Liver (tissue), 9 donors: ENCODE measurements around the gene MS4A15. TPM values are rescaled to one million over a fixed set of nuclear protein-coding genes. Genes with fewer than 3 reads are reported as not detected.

ENCODE experiments used
- DNase-seq: peaks from one replicate; pipeline ENCODE4 v3.0.0-alpha.2; 2017; ENCODE audit warnings: low spot score
- H3K27ac ChIP-seq, 2 donors: one replicate each; pipeline ENCODE4 v1.7.0; 2013; ENCODE audit warnings: inconsistent platforms in 2 of 2, low read length in 2 of 2, control low read depth in 1 of 2, low read depth in 1 of 2, mild to moderate bottlenecking in 1 of 2
- H3K27me3 ChIP-seq, 4 donors: one replicate each; pipeline versions ENCODE4 v1.6.1 to v1.7.0; 2013; ENCODE audit warnings: low read length in 3 of 4, inconsistent platforms in 1 of 4, mild to moderate bottlenecking in 1 of 4, moderate library complexity in 1 of 4; ENCODE audit not compliant: control insufficient read depth in 4 of 4, insufficient read depth in 4 of 4
- H3K36me3 ChIP-seq, 4 donors: one replicate each; pipeline versions ENCODE4 v1.6.1 to v1.7.0; 2013; ENCODE audit warnings: low read length in 3 of 4, mild to moderate bottlenecking in 3 of 4, low read depth in 1 of 4, moderate library complexity in 1 of 4; ENCODE audit not compliant: control insufficient read depth in 4 of 4, insufficient read depth in 3 of 4
- H3K4me1 ChIP-seq, 4 donors: one replicate each; pipeline versions ENCODE4 v1.6.1 to v1.7.0; 2013; ENCODE audit warnings: low read length in 3 of 4, mild to moderate bottlenecking in 3 of 4, moderate library complexity in 1 of 4; ENCODE audit not compliant: control insufficient read depth in 4 of 4, insufficient read depth in 4 of 4
- H3K4me3 ChIP-seq, 3 donors: one replicate each; pipeline versions ENCODE4 v1.6.1 to v1.7.0; 2013; ENCODE audit warnings: low read length in 3 of 3, control low read depth in 1 of 3, low read depth in 1 of 3, mild to moderate bottlenecking in 1 of 3
- H3K9ac ChIP-seq, 2 donors: one replicate each; pipeline ENCODE4 v1.7.0; 2013; ENCODE audit warnings: low read length in 2 of 2, mild to moderate bottlenecking in 2 of 2, moderate library complexity in 2 of 2, control low read depth in 1 of 2, low read depth in 1 of 2
- H3K9me3 ChIP-seq, 4 donors: one replicate each; pipeline versions ENCODE4 v1.6.1 to v1.7.0; 2013; ENCODE audit warnings: low read length in 3 of 4; ENCODE audit not compliant: control insufficient read depth in 4 of 4
- EGR1 ChIP-seq, 2 donors: IDR thresholded peaks; 2 replicates each; pipeline ENCODE4 v1.6.1; 2016 to 2018; ENCODE audit warnings: antibody characterized with exemption in 2 of 2, low read depth in 2 of 2
- FOXA1 ChIP-seq: IDR thresholded peaks from 2 replicates; pipeline ENCODE4 v1.6.1; 2016; ENCODE audit warnings: antibody characterized with exemption
- FOXA2 ChIP-seq: IDR thresholded peaks from 2 replicates; pipeline ENCODE4 v1.6.1; 2016; ENCODE audit warnings: antibody characterized with exemption
- GABPA ChIP-seq, 2 donors: IDR thresholded peaks in 1 of 2; conservative IDR thresholded peaks in 1 of 2; 2 replicates each; pipeline ENCODE4 v1.6.1; 2016; ENCODE audit warnings: antibody characterized with exemption in 2 of 2, mild to moderate bottlenecking in 1 of 2, moderate library complexity in 1 of 2
- HNF4A ChIP-seq, 2 donors: conservative IDR thresholded peaks; 2 replicates each; pipeline ENCODE4 v1.6.1; 2016; ENCODE audit warnings: antibody characterized with exemption in 2 of 2, mild to moderate bottlenecking in 2 of 2
- HNF4G ChIP-seq: IDR thresholded peaks from 2 replicates; pipeline ENCODE4 v1.6.1; 2016; ENCODE audit warnings: antibody characterized with exemption
- JUND ChIP-seq, 2 donors: IDR thresholded peaks; 2 replicates each; pipeline ENCODE4 v1.6.1; 2016; ENCODE audit warnings: antibody characterized with exemption in 2 of 2
- NR2F2 ChIP-seq: IDR thresholded peaks from 2 replicates; pipeline ENCODE4 v1.6.1; 2016; ENCODE audit warnings: antibody characterized with exemption
- RAD21 ChIP-seq, 2 donors: IDR thresholded peaks; 2 replicates each; pipeline ENCODE4 v1.6.1; 2016; ENCODE audit warnings: antibody characterized with exemption in 2 of 2, mild to moderate bottlenecking in 2 of 2
- RXRA ChIP-seq, 2 donors: IDR thresholded peaks; 2 replicates each; pipeline ENCODE4 v1.6.1; 2017 to 2018; ENCODE audit warnings: antibody characterized with exemption in 2 of 2, mild to moderate bottlenecking in 1 of 2
- SP1 ChIP-seq: IDR thresholded peaks from 2 replicates; pipeline ENCODE4 v1.6.1; 2018; ENCODE audit warnings: antibody characterized with exemption, mild to moderate bottlenecking
- TAF1 ChIP-seq: conservative IDR thresholded peaks from 2 replicates; pipeline ENCODE4 v1.6.1; 2016; ENCODE audit warnings: antibody characterized with exemption, mild to moderate bottlenecking
- YY1 ChIP-seq: IDR thresholded peaks from 2 replicates; pipeline ENCODE4 v1.6.1; 2016; ENCODE audit warnings: antibody characterized with exemption, mild to moderate bottlenecking
- WGBS: extraction: QIAGEN DNeasy Blood & Tissue Kit; methylation state at CpG from one replicate; pipeline ENCODE4 v1.1.7; 2013; 5-methylcytosine and 5-hydroxymethylcytosine counted together
- polyA plus RNA-seq, 2 donors: library from polyadenylated mRNA; stranded (reverse) in 1 of 2; unstranded in 1 of 2; fragments of 200-250 nt in 1 of 2; fragments of >200 nt in 1 of 2; fragmentation: Nextera tagmentation in 1 of 2; extraction: Ambion mirVana in 1 of 2; gene quantifications; one replicate each; pipeline versions ENCODE4 v1.2.1 to v1.2.3, GENCODE V29; 2013 to 2015
- total RNA-seq, 2 donors: library from RNA; depleted of rRNA; stranded (reverse); fragments of >200 nt; gene quantifications; one replicate each; pipeline ENCODE4 v1.2.3, GENCODE V29; 2014
- TF ChIP-seq, protein P1 (sequence below): IDR thresholded peaks from 2 replicates; pipeline ENCODE4 v1.6.1; 2016; ENCODE audit warnings: antibody characterized with exemption
- TF ChIP-seq, protein P2 (sequence below): IDR thresholded peaks from 2 replicates; pipeline ENCODE4 v1.6.1; 2016; ENCODE audit warnings: antibody characterized with exemption
- TF ChIP-seq, protein P3 (sequence below): IDR thresholded peaks from 2 replicates; pipeline ENCODE4 v1.6.1; 2016; ENCODE audit warnings: antibody characterized with exemption, mild to moderate bottlenecking
- TF ChIP-seq, protein P4 (sequence below): fragments of 150-350 bp; IDR thresholded peaks from 2 replicates; pipeline ENCODE4 v1.5.1; 2017; ENCODE audit warnings: improper control_type of control experiment, low read depth, low read length; ENCODE audit not compliant: missing input control
- TF ChIP-seq, protein P5 (sequence below): IDR thresholded peaks from 2 replicates; pipeline ENCODE4 v1.6.1; 2016; ENCODE audit warnings: antibody characterized with exemption
- donor health status: healthy.
- donor health status: healthy.
- donor health status: healthy.
- donor health status: healthy.
- donor health status: healthy.

MS4A15 gene
- total and polyA plus RNA-seq, 4 donors, result not detected

DNA sequence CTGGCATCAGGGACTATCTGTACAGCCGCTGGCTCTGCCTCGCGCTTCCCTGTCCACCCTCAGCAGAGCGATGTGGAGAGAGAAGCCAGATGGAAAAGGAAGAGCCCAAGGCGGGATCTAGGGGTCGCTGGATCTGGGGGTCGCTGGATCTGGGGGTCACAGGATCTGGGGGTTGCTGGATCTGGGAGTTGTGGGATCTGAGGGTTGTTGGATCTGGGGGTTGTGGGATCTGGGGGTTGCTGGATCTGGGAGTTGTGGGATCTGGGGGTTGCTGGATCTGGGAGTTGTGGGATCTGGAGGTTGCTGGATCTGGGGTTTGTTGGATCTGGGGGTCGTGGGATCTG is 26.4 kb downstream of the MS4A15 start:
- H3K27me3 ChIP-seq, result no peaks in the 10 kb centered on the region
- 95% methylated on average over 8 of the region's 8 CpGs for WGBS
- H3K4me1 ChIP-seq, result no peaks in the 10 kb centered on the region
- peaks cover 0 to 2% (median 0%) of the 10 kb centered on the region in 4 donors for H3K9me3 ChIP-seq
- DNase-seq, result no peak
- H3K36me3 ChIP-seq, result no peaks in the 10 kb centered on the region
- no peak overlapping the region for H3K4me3 ChIP-seq
- TF ChIP-seq GABPA (IDR thresholded peaks at IDR 0.05 in 1 of 2, conservative IDR thresholded peaks at IDR 0.05 in 1 of 2) (no peak), YY1 (no peak), TAF1 (no peak), RAD21 (IDR thresholded peaks at IDR 0.05) (no peak), JUND (IDR thresholded peaks at IDR 0.05) (no peak), FOXA2 (no peak), HNF4A (conservative IDR thresholded peaks at IDR 0.05) (no peak), RXRA (IDR thresholded peaks at IDR 0.05) (no peak), SP1 (no peak), EGR1 (IDR thresholded peaks at IDR 0.05; ENCODE audit: low read depth in 2 of 2) (no peak), FOXA1 (no peak), HNF4G (no peak), NR2F2 (no peak)
- TF ChIP-seq, protein P1, sequence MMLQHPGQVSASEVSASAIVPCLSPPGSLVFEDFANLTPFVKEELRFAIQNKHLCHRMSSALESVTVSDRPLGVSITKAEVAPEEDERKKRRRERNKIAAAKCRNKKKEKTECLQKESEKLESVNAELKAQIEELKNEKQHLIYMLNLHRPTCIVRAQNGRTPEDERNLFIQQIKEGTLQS, result no peak
- TF ChIP-seq, protein P2, sequence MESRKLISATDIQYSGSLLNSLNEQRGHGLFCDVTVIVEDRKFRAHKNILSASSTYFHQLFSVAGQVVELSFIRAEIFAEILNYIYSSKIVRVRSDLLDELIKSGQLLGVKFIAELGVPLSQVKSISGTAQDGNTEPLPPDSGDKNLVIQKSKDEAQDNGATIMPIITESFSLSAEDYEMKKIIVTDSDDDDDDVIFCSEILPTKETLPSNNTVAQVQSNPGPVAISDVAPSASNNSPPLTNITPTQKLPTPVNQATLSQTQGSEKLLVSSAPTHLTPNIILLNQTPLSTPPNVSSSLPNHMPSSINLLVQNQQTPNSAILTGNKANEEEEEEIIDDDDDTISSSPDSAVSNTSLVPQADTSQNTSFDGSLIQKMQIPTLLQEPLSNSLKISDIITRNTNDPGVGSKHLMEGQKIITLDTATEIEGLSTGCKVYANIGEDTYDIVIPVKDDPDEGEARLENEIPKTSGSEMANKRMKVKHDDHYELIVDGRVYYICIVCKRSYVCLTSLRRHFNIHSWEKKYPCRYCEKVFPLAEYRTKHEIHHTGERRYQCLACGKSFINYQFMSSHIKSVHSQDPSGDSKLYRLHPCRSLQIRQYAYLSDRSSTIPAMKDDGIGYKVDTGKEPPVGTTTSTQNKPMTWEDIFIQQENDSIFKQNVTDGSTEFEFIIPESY, result no peak
- TF ChIP-seq, protein P3, sequence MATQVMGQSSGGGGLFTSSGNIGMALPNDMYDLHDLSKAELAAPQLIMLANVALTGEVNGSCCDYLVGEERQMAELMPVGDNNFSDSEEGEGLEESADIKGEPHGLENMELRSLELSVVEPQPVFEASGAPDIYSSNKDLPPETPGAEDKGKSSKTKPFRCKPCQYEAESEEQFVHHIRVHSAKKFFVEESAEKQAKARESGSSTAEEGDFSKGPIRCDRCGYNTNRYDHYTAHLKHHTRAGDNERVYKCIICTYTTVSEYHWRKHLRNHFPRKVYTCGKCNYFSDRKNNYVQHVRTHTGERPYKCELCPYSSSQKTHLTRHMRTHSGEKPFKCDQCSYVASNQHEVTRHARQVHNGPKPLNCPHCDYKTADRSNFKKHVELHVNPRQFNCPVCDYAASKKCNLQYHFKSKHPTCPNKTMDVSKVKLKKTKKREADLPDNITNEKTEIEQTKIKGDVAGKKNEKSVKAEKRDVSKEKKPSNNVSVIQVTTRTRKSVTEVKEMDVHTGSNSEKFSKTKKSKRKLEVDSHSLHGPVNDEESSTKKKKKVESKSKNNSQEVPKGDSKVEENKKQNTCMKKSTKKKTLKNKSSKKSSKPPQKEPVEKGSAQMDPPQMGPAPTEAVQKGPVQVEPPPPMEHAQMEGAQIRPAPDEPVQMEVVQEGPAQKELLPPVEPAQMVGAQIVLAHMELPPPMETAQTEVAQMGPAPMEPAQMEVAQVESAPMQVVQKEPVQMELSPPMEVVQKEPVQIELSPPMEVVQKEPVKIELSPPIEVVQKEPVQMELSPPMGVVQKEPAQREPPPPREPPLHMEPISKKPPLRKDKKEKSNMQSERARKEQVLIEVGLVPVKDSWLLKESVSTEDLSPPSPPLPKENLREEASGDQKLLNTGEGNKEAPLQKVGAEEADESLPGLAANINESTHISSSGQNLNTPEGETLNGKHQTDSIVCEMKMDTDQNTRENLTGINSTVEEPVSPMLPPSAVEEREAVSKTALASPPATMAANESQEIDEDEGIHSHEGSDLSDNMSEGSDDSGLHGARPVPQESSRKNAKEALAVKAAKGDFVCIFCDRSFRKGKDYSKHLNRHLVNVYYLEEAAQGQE, result no peak
- H3K9ac ChIP-seq, result no peak overlapping the region
- H3K27ac ChIP-seq, result no peak overlapping the region

DNA sequence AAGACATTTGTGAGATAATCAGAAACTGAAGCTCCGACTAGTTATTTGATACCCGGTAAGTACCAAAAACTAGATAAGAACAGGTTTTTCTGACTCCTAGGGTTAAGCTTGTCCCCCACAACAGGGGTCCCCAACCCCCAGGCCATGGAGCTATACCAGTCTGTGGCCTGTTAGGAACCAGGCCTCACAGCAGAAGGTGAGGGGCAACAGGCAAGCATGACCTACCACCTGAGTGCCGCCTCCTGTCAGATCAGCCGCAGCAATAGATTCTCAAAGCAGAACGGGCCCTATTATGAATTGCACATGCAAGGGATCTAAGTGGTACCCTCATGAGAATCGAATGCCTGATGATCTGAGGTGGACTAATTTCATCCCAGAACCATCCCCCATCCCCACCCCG is 27.2 kb downstream of the MS4A15 start:
- no peaks in the 10 kb centered on the region for H3K27me3 ChIP-seq
- H3K9ac ChIP-seq, result no peak overlapping the region
- no peaks in the 10 kb centered on the region for H3K36me3 ChIP-seq
- H3K27ac ChIP-seq, result no peak overlapping the region
- peaks cover 0 to 2% (median 0%) of the 10 kb centered on the region in 4 donors for H3K9me3 ChIP-seq
- no peak for DNase-seq
- H3K4me1 ChIP-seq, result no peaks in the 10 kb centered on the region
- H3K4me3 ChIP-seq, result no peak overlapping the region
- 91% methylated on average over 7 of the region's 7 CpGs for WGBS
- no peak for TF ChIP-seq FOXA2
- no peak for TF ChIP-seq RAD21 (IDR thresholded peaks at IDR 0.05)
- TF ChIP-seq HNF4A (conservative IDR thresholded peaks at IDR 0.05), result no peak
- no peak for TF ChIP-seq SP1
- TF ChIP-seq, protein P2, result no peak
- TF ChIP-seq TAF1, result no peak
- no peak for TF ChIP-seq NR2F2
- no peak for TF ChIP-seq HNF4G
- TF ChIP-seq, protein P3, result no peak
- no peak for TF ChIP-seq JUND (IDR thresholded peaks at IDR 0.05)
- TF ChIP-seq EGR1 (IDR thresholded peaks at IDR 0.05; ENCODE audit: low read depth in 2 of 2), result no peak
- TF ChIP-seq, protein P1, result no peak
- TF ChIP-seq, protein P4, sequence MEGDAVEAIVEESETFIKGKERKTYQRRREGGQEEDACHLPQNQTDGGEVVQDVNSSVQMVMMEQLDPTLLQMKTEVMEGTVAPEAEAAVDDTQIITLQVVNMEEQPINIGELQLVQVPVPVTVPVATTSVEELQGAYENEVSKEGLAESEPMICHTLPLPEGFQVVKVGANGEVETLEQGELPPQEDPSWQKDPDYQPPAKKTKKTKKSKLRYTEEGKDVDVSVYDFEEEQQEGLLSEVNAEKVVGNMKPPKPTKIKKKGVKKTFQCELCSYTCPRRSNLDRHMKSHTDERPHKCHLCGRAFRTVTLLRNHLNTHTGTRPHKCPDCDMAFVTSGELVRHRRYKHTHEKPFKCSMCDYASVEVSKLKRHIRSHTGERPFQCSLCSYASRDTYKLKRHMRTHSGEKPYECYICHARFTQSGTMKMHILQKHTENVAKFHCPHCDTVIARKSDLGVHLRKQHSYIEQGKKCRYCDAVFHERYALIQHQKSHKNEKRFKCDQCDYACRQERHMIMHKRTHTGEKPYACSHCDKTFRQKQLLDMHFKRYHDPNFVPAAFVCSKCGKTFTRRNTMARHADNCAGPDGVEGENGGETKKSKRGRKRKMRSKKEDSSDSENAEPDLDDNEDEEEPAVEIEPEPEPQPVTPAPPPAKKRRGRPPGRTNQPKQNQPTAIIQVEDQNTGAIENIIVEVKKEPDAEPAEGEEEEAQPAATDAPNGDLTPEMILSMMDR, result no peak
- no peak for TF ChIP-seq GABPA (IDR thresholded peaks at IDR 0.05 in 1 of 2, conservative IDR thresholded peaks at IDR 0.05 in 1 of 2)
- TF ChIP-seq FOXA1, result no peak
- TF ChIP-seq, protein P5, sequence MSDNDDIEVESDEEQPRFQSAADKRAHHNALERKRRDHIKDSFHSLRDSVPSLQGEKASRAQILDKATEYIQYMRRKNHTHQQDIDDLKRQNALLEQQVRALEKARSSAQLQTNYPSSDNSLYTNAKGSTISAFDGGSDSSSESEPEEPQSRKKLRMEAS, result no peak
